ENCODE data around the gene ERCC6L.
A peak's percentile ranks its signal among the peaks of the same experiment; 100 is the strongest.
"Not testable (repeated sequence)": the region's sequence is repeated elsewhere in the genome, so short reads cannot be mapped to it uniquely, and the experiment has no call there.

The ERCC6L gene

GRCh38 chrX:72247206-72247942, 8.5 kb upstream of the ERCC6L start:
- DNase-seq: no peak

- DNase-seq: peak; percentile 42 to 66 (median 46)
Measured at GRCh38 chrX:72245461-72246089, 6.7 kb upstream of the ERCC6L start.

- no peak for DNase-seq
Measured at GRCh38 chrX:72243472-72243871, 4.6 kb upstream of the ERCC6L start.

GRCh38 chrX:72240976-72241375, 2.1 kb upstream of the ERCC6L start:
- DNase-seq: no peak

- no peak for DNase-seq
Measured at GRCh38 chrX:72238183-72238582, 644 bp downstream of the ERCC6L start.

- DNase-seq: no peak
Measured at GRCh38 chrX:72236841-72237240, 2.0 kb downstream of the ERCC6L start.

- no peak for DNase-seq
Measured at GRCh38 chrX:72230290-72230689, 8.5 kb downstream of the ERCC6L start.

GRCh38 chrX:72220375-72220774, 18.5 kb downstream of the ERCC6L start:
- DNase-seq: not testable (repeated sequence)

- peak; percentile 2 to 24 (median 18) for DNase-seq
Measured at GRCh38 chrX:72216973-72217372, 21.9 kb downstream of the ERCC6L start.

- DNase-seq: no peak
Measured at GRCh38 chrX:72208126-72208800, 30.6 kb downstream of the ERCC6L start.

GRCh38 chrX:72207366-72207765, 31.5 kb downstream of the ERCC6L start:
- no peak for DNase-seq

- DNase-seq: no peak
Measured at GRCh38 chrX:72205706-72206105, 33.1 kb downstream of the ERCC6L start.

GRCh38 chrX:72203421-72203820, 35.4 kb downstream of the ERCC6L start:
- DNase-seq: no peak

GRCh38 chrX:72202792-72203401, 35.9 kb downstream of the ERCC6L start:
- DNase-seq: no peak

GRCh38 chrX:72201836-72202536, 36.8 kb downstream of the ERCC6L start:
- no peak for DNase-seq

GRCh38 chrX:72182924-72183323, 55.9 kb downstream of the ERCC6L start:
- DNase-seq: no peak

GRCh38 chrX:72181178-72182125, 57.4 kb downstream of the ERCC6L start, which contains the start of gene PIN4:
TSS of gene PIN4 (plus strand) at chrX:72181757. CDS start at chrX:72181786, 29 bp downstream.
- DNase-seq: peak; percentile 91 to 95 (median 95)

GRCh38 chrX:72180539-72180938, 58.3 kb downstream of the ERCC6L start:
- peak in 2 of 4 experiments; percentile 3 to 21 for DNase-seq

GRCh38 chrX:72176981-72177380, 61.8 kb downstream of the ERCC6L start:
- DNase-seq: no peak

- DNase-seq: not testable (repeated sequence)
Measured at GRCh38 chrX:72176289-72176688, 62.5 kb downstream of the ERCC6L start.
